CD4-positive, alpha-beta T cell treated with Interleukin-12 subunit alpha and Interleukin-12 subunit beta, for 1 hour (primary cell): Measurements from ENCODE around the gene HCCS.
"Not testable (repeated sequence)": the region's sequence is repeated elsewhere in the genome, so short reads cannot be mapped to it uniquely, and the experiment has no call there.

Experiments used
- DNase-seq: peaks from one replicate; pipeline ENCODE4 v3.0.0-alpha.2; 2020

Gene HCCS

GRCh38 chrX:11111037-11111851 lies at the start of gene HCCS:
Gene HCCS, plus strand, starts transcription at chrX:11111332. Its CDS starts 729 bp downstream, at chrX:11112061.
- peak; percentile 88 for DNase-seq

GRCh38 chrX:11064276-11064675 lies 46.9 kb upstream of the HCCS start:
- no peak for DNase-seq

- DNase-seq, result no peak
Measured at GRCh38 chrX:11064851-11065600, 46.1 kb upstream of the HCCS start.

DNA sequence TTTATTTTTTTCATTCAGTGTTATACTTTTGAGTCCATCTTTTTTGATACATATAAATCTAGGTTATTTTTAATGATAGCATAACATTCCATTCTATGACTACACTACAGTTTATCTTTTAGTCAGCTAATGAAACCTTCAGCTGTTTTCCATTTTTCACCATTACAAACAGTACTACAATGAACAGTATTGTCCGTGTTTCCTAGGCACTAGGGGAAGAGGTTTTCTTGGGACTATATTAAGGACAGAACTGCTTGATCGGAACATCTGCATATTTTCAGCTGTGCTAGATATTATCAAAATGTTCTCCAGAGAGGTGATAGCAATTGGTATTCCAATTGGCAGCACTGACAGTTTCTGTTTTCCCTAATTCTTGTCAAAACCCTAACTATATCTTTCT lies 44.3 kb upstream of the HCCS start:
- no peak for DNase-seq

DNA sequence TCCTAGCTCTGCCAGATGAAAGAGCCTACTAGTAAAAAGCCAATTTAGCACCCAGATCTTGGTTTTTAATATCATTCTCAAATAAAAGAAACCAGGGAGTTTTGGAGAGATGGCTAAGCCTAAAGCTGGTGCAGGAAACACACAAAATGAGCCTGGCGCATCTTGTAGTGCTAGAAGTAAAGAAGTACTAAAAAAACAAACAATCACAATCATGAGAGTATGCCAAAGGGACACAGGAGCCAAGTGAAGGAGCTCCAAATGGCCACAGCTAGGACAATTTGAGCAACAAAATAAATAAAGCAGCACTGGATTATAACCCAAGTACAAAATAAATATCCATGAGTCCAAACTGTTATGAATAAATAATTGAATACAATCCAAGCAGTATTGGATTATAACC lies 37.8 kb upstream of the HCCS start:
- DNase-seq, result no peak

DNA sequence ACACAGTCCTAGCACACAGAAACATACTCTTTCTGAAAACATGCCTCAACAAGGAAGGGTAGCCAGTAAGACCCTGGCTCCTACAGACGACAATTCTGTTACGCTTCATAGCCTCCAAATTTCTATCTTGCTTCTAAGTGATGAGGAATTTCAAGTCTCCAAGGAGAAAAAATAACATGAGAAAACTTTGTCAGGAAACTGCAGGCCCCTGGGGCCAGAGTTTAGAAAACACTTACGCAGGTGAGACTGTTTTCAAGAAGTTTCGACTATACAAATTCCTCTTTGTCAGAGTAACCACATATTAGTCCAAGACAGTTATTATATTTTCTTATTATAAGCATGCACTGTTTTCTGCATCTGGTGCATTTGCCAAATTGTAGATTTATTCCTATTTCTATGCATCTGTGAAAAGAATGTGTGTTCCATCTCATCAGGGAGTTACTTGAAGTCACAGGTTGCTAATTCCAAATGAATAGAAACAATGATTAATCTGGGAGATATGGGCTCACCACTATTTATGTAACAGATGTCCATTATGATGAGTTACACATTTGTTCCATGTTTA lies 30.3 kb upstream of the HCCS start:
- no peak for DNase-seq

DNA sequence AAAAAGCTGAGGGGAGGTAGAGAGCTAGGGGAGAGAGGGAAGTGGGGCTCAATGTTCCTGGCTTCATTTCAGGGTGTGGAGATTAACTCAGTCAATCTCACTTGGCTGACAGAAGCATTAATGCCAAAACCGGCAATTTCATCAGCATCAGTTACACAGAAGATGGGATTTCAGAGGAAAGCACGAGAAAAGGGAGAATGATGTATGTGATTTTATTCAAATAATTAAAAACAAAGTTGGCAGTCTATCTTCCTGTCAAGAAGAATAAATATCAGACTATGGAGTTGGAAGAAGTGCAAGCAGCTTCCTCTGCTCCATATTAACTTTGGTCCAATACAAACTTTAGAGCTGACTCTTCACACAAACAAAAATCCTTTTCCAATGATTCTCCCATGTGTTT lies 29.6 kb upstream of the HCCS start:
- no peak for DNase-seq

- no peak for DNase-seq
Measured at GRCh38 chrX:11085305-11085704, 25.8 kb upstream of the HCCS start.

DNA sequence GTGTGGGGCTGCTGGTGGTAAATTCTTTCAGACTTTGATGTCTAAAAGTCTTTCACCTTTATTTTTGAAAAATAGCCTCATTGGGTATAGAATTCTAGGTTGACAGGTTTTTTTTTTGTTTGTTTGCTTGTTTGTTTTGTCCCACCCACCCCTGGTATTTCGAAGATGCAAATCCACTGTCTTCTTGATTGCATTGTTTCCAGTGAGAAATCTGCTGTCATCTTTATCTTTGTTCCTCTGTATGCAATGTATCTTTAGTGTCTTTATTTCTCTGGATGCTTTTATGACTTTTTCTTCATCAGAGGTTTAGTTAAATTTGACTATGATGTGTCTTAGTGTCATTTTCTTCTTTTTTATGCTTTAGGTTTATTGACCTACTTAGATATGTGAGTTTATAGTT lies 21.3 kb upstream of the HCCS start:
- no peak for DNase-seq

DNA sequence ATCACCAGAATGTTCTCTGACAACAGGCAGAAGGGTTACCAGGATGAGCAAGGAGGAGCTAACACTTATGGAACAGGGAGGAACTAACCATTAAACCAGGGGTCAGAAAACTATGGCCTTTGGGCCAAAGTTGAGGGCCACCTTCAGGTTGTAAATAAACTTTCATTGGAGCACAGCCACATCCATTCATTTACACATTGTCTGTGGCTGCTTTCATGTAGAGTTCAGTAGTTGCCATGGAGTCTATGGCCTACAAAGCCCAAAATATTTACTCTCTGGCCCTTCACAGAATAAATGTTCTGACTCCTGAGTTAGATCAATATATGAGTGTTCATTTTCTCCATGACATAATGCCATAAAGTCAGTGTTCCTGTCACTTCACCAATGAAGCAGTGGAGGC lies 13.2 kb upstream of the HCCS start:
- DNase-seq, result no peak

GRCh38 chrX:11099465-11099864 lies 11.7 kb upstream of the HCCS start:
- no peak for DNase-seq

GRCh38 chrX:11100281-11101035 lies 10.7 kb upstream of the HCCS start:
- DNase-seq, result no peak

DNA sequence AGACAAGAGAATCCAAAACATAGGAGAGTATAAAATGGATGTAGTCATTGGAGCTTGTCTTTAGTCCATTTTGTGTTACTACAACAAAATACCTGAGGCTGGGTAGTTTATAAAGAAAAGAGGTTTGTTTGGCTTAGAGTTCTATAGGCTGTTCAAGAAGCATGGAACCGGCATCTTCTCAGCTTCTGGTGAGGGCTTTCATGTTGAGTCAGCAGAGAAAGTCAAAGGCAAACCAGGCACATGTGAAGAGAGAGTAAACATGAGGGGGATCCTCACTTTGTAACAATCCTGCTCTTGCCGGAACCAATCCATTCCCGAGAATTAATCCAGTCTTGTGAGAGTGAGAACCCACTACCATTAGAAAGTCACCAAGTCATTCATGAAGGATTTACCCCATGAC lies 8.1 kb upstream of the HCCS start:
- DNase-seq, result no peak

- DNase-seq, result no peak
Measured at GRCh38 chrX:11103751-11104150, 7.4 kb upstream of the HCCS start.

GRCh38 chrX:11105080-11105479 lies 6.1 kb upstream of the HCCS start:
- DNase-seq, result no peak

GRCh38 chrX:11108253-11108941 lies 2.7 kb upstream of the HCCS start:
- no peak for DNase-seq

DNA sequence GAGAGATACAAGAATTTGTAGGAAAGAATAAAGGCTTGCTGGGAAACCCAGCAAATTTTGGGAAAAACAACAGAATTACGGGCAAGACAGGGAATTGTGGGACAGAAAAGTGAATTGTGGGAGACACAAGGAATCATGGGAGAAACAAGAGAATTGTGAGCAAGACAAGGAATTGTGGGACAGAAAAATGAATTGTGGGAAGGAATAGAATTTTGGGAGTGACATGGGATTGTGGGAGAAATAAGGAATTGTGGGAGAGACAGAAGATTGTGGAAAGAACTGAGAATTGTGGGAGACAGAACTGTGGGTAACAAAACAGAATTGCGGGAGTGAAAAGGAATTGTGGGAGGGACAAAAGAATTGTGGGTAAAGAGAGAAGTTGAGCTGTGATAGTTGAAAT lies 1.2 kb upstream of the HCCS start:
- no peak for DNase-seq

GRCh38 chrX:11111947-11112346 lies 815 bp downstream of the HCCS start:
- DNase-seq, result peak; percentile 0

- no peak for DNase-seq
Measured at GRCh38 chrX:11113731-11114130, 2.6 kb downstream of the HCCS start.

DNA sequence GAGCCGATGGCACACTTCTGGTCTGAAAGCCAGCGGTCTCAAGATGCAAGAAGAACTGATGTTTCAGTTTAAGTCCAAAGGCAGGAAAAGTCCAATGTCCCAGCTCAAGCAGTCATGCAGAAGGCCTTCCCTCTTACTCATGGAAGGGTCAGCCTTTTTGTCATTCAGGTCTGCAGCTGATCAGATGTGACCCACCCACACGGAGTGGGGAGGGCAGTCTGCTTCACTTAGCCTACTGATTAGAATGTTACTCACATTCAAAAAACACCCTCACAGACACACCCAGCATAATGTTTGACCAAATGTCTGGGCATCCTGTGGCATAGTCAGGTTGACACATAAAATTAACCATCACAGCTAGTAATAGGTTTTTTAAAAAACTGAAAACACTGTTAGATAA lies 6.6 kb downstream of the HCCS start:
- DNase-seq, result no peak

- no peak for DNase-seq
Measured at GRCh38 chrX:11119313-11119943, 8.3 kb downstream of the HCCS start.

- DNase-seq, result not testable (repeated sequence)
Measured at GRCh38 chrX:11123087-11123486, 12.0 kb downstream of the HCCS start.
